ENCODE results near the gene ZNF710. TPM values are rescaled to one million over a fixed set of nuclear protein-coding genes. Genes with fewer than 3 reads are reported as not detected.

Gene ZNF710
- total RNA-seq, 1 experiment from 2014 or later, result 10.0 TPM

- TF ChIP-seq REST (IDR thresholded peaks at IDR 0.05; ENCODE audit: low read depth) (no peak), MAX (IDR thresholded peaks at IDR 0.05) (no peak), JUND (IDR thresholded peaks at IDR 0.05) (no peak), ELF1 (IDR thresholded peaks at IDR 0.05; ENCODE audit: borderline replicate concordance, low read depth) (no peak), EZH2phosphoT487 (IDR thresholded peaks at IDR 0.05; ENCODE audit: borderline replicate concordance) (no peak), ZFX (IDR thresholded peaks at IDR 0.05) (no peak)
These were observed 58.3 kb downstream of the ZNF710 start (continued) for GRCh38 chr15:90059208-90059985.

- POLR2A ChIA-PET, result no interaction called here
- Histone ChIP-seq H3K9ac (ENCODE audit: low read length) (no peak overlapping the region), H3K27me3 (ENCODE audit: insufficient read depth, low read length) (no peaks in the 10 kb centered on the region), H2AFZ (ENCODE audit: low read depth, low read length, poor library complexity, severe bottlenecking) (no peak overlapping the region), H3K36me3 (ENCODE audit: control insufficient read depth in 1 of 2, insufficient read depth in 2 of 2, low read length in 2 of 2) (no peaks in the 10 kb centered on the region), H3K79me2 (ENCODE audit: insufficient read depth, low read length) (no peaks in the 10 kb centered on the region), H3K27ac (ENCODE audit: low read depth, low read length) (no peak overlapping the region), H4K20me1 (ENCODE audit: insufficient read depth) (no peaks in the 10 kb centered on the region), H3K4me1 (ENCODE audit: control insufficient read depth in 1 of 2, insufficient read depth in 2 of 2, low read length in 2 of 2) (peaks cover 3 to 17% of the 10 kb centered on the region in 2 experiments; a peak in 3 of 4 replicates), H3K9me2 (ENCODE audit: insufficient read depth) (no peaks in the 10 kb centered on the region), H3K4me2 (ENCODE audit: low read length) (no peak overlapping the region), H3K9me3 (ENCODE audit: control insufficient read depth in 1 of 2, insufficient read depth in 1 of 2, low read depth in 1 of 2, low read length in 2 of 2) (no peaks in the 10 kb centered on the region), H3K4me3 (replicated peaks in 1 of 2; ENCODE audit: low read depth in 1 of 2, low read length in 2 of 2) (no peak overlapping the region)
- DNase-seq (ENCODE audit: low read depth, low spot score) (no peak), ATAC-seq (no peak)
- RAD21 ChIA-PET (ENCODE audit: low non-redundant PET in 1 of 2, low total read pairs in 2 of 2, uncharacterized antibody in 2 of 2, unreplicated experiment in 2 of 2), result no interaction called here
- intact Hi-C loops (cut with micrococcal nuclease), result no loop called here
- CTCF ChIA-PET, result no interaction called here
- BruUV-seq (replicated peaks), result no TSS peak
- TF ChIP-seq ZNF274 (IDR thresholded peaks at IDR 0.05; ENCODE audit: low read depth, low read length), result no peak
- TF ChIP-seq ZBTB33 (IDR thresholded peaks at IDR 0.05; ENCODE audit: extremely low read depth, insufficient replicate concordance, low read length), result no peak
- TF ChIP-seq EZH2 (IDR thresholded peaks at IDR 0.05), result no peak
- TF ChIP-seq EZH2phosphoT487 (IDR thresholded peaks at IDR 0.05; ENCODE audit: borderline replicate concordance), result no peak
- TF ChIP-seq ELF1 (IDR thresholded peaks at IDR 0.05; ENCODE audit: borderline replicate concordance, low read depth), result no peak
- no peak for TF ChIP-seq CBX3 (IDR thresholded peaks at IDR 0.05; ENCODE audit: low read depth)
- TF ChIP-seq CEBPB (IDR thresholded peaks at IDR 0.05; ENCODE audit: low read depth), result no peak
- TF ChIP-seq POLR2AphosphoS5 (IDR thresholded peaks at IDR 0.05; ENCODE audit: low read depth, low read length), result no peak
- TF ChIP-seq ATF3 (IDR thresholded peaks at IDR 0.05), result no peak
- no peak for TF ChIP-seq CTCF (IDR thresholded peaks at IDR 0.05 in 2 of 3, conservative IDR thresholded peaks at IDR 0.05 in 1 of 3; ENCODE audit: borderline replicate concordance in 1 of 3, insufficient read depth in 1 of 3, low read depth in 2 of 3, low read length in 2 of 3)
- no peak for TF ChIP-seq YY1 (IDR thresholded peaks at IDR 0.05; ENCODE audit: extremely low read depth, insufficient replicate concordance, low read depth, low read length)
- no peak for TF ChIP-seq ZFX (IDR thresholded peaks at IDR 0.05)
- no peak for TF ChIP-seq JUND (IDR thresholded peaks at IDR 0.05)
These were observed 59.7 kb downstream of the ZNF710 start for GRCh38 chr15:90060797-90061196.
